GM18511 (cell line): ENCODE measurements around the gene ING3.

Experiments used
- ATAC-seq: cut with Tn5 transposase; IDR thresholded peaks from one replicate; pipeline ENCODE4 v1.9.1; 2021; ENCODE audit warnings: mild to moderate bottlenecking, moderate library complexity; ENCODE audit not compliant: unreplicated experiment

The ING3 gene

DNA sequence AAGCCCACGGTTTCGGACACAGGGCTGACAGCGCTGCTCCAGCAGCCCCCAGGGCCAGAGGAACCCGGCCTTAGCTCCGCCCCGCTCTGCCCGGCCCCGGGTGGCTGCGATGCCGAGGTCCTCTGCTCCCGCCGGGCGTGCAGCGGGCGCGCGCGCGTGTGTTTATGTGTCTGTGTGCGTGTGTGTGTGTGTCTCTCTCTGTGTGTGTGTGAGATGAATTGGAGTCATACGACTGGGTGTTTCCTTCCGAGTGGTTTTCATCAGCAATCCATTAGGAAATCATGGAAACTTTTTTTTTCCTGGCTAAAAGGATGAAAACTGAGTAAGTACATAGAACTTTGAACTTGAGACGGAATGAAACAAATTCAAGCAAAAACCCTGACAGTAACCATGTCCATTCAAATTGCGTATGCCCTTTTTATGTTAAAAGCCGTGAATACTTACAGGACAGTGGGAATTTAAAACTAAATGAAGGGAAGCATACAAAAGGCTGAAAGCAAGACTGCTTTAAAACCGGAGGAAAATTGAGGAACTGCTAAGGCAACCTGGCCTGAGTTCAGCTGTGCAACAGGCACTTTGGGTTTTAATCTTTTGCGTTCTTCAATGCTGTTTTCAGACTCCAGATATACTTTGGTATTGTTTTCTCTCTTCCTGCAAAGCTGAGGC is 38.1 kb downstream of the ING3 start, which contains the start of gene CPED1:
Gene CPED1, plus strand, starts transcription at position 121 of the 666 bp plus-strand sequence. CDS start 911 bp downstream, outside the sequence.
- peak; percentile 64 for ATAC-seq

DNA sequence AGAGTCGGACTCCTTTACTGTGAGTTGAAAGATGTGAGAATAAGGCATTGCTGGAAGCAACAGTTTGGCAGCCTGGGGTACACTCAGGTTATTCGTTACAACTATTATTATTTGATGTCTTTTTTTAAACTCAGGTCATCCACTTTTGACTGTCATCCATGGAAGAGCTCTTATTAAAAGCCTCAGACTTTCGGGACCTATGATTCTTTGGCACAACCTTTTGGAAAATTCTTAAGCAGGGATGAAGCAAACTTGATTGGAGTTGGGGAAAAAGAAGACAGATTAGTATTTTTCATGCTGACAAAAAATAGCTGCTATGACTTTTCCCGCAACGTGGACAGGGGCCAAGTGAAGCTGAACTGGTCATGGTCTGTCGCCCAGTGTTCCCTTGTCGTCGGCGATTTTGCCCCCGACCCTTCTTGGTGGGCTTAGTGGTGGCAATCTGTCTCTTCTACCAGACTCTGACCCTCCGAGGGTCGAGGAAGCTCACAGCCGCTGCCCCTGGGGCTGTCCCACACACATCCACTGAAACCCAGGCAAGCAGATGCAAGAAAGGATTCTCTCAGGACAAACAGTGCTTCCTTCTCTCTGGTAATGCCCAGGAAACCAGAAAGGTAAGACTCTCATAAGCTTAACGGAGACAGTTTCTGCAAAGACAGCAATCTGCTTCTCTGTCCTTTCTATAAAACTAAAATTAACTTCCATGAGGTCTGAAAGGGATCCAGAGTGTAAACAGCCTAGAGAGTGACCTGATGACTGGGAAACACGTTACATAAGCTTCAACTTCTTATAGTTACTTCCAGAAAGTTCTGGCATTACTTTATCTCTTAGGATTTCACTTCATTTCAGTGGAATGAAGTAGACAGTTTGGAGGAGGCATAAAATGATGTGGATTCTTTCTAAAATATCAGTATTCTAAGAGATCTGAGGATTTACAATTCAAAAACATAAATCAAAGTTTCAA is 39.0 kb downstream of the ING3 start:
- no peak for ATAC-seq

DNA sequence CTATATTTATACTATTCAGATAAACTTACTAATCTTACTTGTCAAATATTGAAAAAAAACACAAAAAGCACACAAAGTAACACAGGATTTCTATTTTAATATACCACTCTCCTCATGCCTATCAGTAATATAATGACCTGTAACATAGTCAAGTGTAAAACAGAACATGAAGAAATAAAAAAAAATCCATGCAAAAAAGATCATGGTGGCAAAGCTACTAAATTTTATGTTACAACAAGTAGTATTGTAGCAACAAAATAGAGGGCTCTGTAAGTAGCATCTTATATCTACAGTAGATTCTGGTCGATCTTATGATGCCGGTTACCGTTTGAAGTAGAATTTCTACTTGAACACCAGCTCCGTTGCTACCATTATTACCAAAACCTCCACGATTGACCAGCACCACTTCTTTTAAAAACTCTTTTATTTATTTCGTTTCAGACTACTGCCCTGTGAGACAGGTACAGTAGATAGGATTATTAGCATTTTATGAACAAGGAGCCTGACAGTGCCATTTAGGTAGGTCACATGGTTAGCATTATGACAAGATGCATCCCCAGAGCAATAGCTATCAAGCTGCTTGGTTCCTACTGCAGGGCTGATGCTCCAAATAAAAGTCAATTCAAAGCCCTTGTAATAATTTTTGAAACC is 40.0 kb downstream of the ING3 start:
- no peak for ATAC-seq

DNA sequence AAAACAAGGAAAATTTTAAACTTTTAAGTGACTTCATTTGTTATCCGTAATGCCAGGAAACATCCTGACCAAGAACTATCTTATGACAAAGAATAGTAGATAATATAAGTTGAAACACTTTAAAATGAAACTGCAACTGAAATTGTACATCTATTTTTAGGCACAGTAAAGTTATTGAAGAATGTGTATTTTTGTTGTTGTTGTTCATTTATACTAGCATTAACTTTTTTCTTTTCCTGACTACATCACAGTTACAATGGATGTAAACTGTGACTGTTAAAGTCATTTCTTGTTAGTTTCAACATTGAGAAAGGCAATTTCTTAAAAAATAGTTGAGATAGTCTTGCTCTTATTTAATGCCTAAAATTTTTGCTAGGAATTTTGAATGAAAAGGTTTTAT is 40.6 kb downstream of the ING3 start:
- peak; percentile 25 for ATAC-seq

DNA sequence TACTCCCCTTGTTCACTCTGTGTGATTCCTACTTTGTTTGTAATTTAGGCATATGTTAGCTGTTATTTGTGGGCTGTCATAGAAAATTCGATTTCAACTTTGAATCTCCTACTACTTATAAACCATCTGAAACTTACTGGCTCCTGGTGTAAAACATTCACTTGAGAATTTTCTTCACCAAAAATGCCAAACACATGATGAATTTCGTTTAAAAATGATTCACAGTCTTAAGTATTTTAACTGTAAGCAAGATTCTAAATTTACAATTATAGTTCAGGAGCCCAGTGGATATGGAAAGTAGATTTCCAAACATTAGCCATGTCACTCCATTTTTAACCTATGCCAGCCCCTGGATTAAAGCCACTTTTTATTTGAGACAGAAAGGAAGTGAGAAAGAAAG is 41.0 kb downstream of the ING3 start:
- no peak for ATAC-seq

DNA sequence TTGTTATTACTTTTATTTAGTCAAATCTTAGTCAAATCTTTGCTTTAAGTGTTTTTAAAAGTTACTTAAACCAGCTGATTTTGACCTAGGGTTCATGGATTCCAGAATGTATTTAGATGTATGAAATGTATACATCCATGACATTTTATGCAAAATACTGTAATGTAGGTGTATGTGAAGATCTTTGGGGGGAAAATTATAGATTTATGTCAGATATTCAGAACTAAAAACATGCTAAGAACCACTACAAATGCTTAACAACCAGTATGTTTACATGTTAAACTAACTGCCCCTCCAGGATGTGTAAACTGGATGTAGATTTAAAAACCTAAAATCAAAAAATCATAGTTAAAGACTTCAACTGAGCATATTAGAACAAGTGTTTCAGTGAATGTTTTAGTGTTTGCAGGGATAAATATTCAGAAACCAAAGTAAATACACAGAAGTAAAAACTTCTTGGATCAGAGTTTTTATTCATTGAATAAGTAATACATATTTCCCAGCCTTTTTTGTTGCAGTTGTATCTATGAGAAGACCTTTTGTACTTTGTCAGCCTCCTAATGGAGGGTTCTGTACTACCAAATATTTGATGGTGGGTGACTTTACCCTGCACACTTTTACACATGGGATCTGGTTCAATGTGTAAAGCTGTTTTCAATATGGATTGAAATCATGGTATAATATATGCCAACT is 41.8 kb downstream of the ING3 start:
- no peak for ATAC-seq

DNA sequence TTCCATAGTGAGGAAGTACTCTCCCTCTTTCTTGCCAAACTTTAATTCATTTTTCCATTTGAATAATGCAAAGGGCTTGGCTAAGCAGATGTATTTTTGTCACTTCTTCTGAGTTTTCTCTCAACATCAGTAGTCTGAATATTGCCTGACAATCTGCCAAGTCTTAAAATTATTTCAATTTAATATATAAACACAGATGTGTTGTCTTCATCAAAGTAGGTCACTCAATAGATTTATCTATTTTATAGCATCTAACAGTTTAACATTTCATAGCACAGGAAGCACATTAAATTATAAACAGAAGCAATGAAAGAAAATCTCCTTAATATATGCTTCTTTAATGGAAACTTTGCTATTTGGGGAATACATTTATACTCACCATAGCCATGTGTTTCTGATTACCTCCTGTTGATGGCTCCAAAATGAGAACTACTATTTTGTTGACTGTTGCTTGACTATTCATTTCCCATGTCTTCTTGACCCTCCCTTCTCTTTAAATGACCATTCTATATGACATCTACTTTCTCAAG is 42.5 kb downstream of the ING3 start:
- ATAC-seq: no peak

DNA sequence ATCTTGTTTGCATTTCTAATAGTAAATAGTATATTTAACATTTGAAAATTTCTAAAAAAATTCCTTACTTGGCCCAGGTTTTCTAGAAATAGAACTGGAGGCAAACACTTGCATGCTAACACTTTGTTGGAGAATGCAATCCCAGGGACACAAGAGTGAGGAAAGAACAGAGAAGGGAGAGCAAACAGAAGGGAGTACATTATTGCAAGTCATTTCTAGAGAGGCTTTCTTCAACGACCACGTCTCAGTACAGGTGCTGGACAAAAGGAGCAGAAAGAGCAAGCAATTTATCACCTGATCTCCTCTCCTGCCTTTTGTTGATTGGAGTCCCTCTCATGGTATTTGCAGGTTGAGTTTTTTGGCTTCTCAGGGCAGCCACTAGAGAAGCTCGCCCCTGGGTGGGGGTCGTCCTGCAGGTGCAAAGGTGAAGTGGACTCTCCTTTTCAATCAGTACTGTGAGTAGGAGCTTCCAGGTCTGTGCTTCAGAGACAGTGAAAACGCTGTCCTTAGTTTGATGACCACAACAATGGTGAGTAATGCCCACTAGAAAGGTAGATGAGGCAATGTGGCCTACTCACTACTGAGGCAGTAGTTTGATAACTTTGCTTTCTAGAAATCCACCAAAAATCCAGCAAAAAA is 43.1 kb downstream of the ING3 start:
- no peak for ATAC-seq

DNA sequence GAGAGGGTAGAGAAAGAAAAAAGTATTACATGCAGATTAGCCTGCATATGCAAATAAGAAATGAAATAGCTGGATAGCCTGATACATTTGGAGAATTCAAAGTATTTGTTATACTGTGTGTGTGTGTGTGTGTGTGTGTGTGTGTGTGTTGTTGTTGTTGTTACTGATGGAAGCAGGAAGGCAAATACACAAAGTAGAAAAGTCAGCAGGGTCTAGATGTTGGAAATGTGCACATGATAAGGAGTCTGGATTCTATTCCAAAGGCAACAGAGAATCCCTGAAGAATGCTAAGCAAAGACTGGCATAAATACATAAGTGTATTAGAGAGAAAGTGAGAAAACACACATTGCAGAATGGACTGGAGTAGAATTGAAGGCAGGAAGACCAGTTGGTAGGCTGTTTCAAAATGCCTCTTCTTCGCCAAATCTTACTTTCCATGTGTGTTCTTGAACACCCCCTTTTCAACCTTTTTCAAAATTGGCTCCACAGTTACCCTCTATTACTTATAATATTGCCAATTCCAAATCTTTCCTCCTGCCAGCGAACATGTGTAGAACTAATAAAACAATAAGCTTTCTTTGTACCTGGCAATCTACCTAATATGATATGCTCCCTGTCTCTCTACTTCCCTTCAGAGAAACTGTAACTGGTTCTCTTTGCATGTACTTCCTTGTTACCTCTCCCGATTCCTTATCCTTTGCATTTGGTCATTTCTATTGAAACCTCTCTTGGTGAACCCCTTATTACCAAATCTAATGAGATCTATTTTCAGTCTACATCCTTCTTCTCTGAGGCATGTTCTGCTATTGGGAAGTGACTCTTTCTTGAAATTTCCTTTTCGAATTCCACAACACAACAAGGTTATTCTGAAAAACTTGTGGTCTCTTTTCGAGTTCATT is 44.2 kb downstream of the ING3 start:
- no peak for ATAC-seq

DNA sequence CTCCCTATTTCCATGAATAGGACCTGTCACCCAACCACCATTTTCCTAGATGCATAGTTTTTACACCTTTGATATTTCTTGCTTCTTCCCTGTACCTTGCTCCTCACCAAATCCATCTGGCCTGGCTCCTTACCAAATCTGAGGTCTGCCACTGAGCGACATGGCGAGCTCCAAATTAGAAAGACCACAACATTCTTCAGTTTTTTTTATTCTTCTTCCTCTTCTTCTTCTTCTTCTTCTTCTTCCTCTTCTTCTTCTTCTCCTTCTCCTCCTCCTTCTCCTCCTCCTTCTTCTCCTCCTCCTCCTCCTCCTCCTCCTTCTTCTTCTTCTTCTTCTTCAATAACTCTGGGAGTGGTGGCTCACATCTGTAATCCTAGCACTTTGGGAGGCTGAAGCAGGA is 45.1 kb downstream of the ING3 start:
- no peak for ATAC-seq

DNA sequence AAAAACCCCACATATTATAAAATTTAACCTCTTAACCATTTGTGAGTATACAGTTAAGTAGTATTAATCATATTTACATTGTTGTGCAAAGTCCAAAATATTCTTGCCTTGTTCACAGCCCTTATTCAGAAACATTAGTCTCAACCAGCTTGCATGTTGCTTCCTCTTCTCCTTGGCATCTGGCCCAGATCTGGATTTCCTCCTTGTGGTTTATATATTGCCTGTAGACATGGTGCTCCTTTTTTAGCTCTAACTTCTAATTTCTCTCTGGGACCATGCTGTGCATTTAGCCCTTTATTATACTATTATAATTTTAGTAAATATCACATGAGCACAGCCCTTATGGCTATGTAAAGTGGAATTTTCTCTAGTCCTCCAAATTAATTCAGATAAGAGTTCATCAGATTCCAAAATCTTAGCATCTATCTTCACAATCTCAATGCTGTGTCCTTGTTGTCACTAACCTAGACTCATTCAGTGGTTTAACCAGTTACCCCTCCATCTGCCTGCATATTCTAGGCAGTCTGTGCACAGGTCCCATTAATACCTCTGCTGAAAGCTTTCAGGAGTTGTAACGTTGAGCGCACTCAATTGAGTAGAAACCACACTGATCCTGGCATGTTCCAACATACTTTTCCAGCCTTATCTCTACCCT is 45.9 kb downstream of the ING3 start:
- peak; percentile 89 for ATAC-seq

DNA sequence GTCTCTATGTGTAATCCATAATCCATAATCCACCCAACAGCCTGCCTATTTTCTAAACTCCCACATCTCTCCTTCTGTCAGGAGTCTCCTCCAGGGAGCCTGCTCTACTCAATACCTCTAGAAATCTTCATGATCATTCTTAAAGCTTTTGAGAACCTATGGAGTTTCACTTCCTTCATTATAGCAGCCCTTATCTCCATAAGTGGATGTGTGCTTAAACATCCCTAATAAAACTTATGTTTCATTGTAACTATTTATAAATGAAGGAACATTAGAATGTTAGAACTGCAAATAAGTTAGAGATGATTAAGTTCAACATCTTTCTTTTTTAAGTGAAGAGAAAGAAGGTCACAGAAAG is 46.4 kb downstream of the ING3 start:
- ATAC-seq: peak; percentile 39

DNA sequence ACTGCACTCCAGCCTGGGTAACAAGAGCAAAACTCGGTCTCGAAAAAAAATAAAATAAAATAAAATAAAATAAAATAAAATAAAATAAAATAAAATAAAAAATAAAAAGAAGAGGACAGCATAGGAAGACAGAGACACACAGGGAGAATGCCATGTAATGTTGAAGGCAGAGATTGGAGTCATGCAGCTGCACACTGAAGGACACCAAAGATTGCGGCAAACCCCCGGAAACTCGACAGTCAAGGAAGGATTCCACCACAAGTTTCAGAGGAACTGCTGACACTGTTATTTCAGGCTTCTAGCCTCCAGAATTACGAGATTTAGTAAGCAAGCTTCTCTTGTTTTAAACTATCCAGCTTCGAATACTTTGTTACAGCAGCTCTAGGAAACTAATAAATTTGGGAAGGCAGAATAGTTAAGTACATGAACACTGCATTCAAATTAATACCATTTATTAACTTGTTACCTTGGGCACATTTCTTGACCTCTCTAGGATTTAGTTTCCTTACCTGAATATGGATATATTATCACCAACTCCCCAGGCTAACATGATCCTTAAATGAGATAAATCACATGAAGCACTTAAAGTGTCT is 47.4 kb downstream of the ING3 start:
- no peak for ATAC-seq

DNA sequence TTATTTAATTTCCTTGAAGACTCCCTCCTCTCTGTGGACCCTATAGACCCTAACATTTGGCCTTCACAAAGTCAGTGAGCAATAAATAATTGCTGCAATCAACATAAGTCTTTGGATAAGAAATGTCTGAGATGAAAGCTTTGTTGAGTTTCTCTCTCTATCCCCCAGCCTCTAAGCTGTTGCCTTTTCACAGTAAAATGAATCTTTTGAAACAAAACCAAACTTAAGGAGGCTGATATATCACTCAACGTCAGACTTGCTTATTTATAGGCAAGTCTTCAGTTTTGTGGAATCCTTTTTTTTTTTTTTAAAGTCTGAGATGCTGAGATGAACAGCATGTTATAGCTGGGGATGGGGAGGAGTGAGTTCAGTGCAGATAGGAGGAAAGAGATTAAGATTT is 47.9 kb downstream of the ING3 start:
- ATAC-seq: no peak

DNA sequence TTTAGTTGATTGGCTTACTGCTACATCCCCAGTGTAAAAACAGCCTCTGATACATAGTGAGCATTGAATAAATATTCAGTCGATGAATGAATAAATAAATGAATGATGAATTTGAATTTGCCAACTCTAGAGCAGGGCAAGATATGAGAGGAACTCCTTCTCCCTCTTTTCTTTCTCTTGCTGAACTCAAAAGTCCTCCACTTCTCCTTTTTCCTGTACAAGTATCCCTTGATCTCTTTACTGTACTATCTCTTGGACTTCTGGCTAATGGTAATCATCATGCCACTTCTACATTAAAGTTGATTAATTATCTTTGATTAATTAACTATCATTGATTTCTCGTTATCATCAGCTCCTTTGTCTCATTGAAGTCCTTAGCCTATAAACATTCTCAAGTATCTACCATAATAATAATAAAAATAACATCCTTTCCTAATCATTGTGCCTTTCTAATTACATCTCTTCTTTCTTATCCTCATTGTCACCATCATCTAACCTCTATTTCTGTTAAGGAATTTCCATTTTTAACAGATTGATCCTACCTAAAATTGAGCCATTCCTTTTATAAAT is 48.5 kb downstream of the ING3 start:
- ATAC-seq: no peak

DNA sequence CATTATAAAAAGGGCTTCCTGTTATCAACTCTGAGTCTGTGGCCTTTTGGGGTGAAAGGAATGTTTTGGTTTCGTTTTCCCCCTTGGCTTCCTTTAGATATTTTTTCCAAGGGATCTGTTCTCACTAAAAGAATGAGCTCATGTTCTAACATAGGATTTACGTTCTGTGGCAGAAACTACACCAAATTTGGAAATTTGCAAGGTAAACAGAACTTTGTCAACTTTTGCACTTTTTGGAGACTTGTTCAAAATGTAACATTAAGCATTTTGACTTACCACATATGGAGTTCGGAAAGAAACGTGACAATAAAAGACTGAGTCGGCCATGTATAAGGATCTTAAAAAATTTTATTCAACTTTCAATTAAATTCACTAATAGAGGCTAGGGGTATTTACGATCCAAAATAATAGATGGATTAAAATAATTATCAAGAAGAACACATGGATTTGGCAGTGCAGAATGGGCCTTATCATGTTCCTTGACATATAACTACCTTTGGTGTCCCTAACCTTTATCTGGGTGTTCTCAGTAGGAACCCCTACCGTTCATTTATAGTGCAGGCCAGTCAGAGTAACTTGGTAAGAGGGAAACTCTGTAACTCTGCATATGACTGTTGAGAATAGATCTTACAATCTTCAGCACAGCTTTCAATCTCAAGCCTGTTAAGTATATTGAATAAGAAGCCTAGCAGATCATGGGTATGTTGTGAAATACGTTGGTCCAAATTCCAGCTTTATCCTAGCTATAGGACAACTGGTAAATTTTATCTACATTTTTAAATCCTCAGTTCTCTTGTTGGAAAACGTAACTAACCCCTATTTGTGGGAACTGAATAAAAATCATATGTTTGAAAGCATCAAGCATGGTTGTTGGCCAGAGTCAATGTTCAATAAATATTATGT is 49.8 kb downstream of the ING3 start:
- ATAC-seq: no peak
